Keratinocyte (primary cell): ENCODE measurements around the gene MC1R. TPM values are rescaled to one million over a fixed set of nuclear protein-coding genes. Genes with fewer than 3 reads are reported as not detected.

Source experiments
- DNase-seq: peaks from one replicate; pipeline ENCODE4 v3.0.0-alpha.2; 2011; ENCODE audit warnings: low read depth, missing footprints, low spot score
- FAIRE-seq: peaks from 2 replicates; lab custom pipeline; 2011; peaks lifted over from hg19 to GRCh38; lab: Jason Lieb, UNC
- H2AFZ ChIP-seq: 2 replicates; pipeline ENCODE4 v1.6.0; 2012; ENCODE audit warnings: low read length, control low read depth, inconsistent platforms; ENCODE audit not compliant: control insufficient read depth
- H3K27ac ChIP-seq: 2 replicates; pipeline ENCODE4 v1.5.1; 2011; ENCODE audit warnings: low read length; ENCODE audit not compliant: control insufficient read depth, insufficient read depth
- H3K27me3 ChIP-seq: 3 replicates; pipeline ENCODE4 v1.6.0; 2011; ENCODE audit warnings: low read length; ENCODE audit not compliant: control insufficient read depth, insufficient read depth; ENCODE audit errors: extremely low read depth
- H3K36me3 ChIP-seq, 2 experiments: 2 replicates in 1 of 2; 3 replicates in 1 of 2; pipeline ENCODE4 v1.5.1; 2011; ENCODE audit warnings: low read length in 2 of 2, mild to moderate bottlenecking in 1 of 2; ENCODE audit not compliant: control insufficient read depth in 2 of 2, insufficient read depth in 2 of 2; ENCODE audit errors: extremely low read depth in 1 of 2
- H3K4me1 ChIP-seq: 3 replicates; pipeline ENCODE4 v1.5.1; 2011; ENCODE audit warnings: low read length; ENCODE audit not compliant: control insufficient read depth, insufficient read depth; ENCODE audit errors: extremely low read depth
- H3K4me2 ChIP-seq: 3 replicates; pipeline ENCODE4 v1.6.0; 2011; ENCODE audit warnings: low read depth, low read length; ENCODE audit not compliant: control insufficient read depth, insufficient read depth; ENCODE audit errors: extremely low read depth
- H3K4me3 ChIP-seq, 3 experiments: fragments of 200-600 bp in 1 of 3; sonication (generic) in 1 of 3; 2 replicates in 2 of 3; 3 replicates in 1 of 3; pipeline ENCODE4 v1.5.1; 2011 to 2016; ENCODE audit warnings: low read length in 3 of 3, mild to moderate bottlenecking in 3 of 3, control low read depth in 2 of 3, inconsistent platforms in 1 of 3, low read depth in 1 of 3, mixed read lengths in 1 of 3, mixed run types in 1 of 3, moderate library complexity in 1 of 3; ENCODE audit not compliant: control insufficient read depth in 2 of 3, insufficient read depth in 2 of 3; ENCODE audit errors: extremely low read depth in 1 of 3
- H3K79me2 ChIP-seq: 2 replicates; pipeline ENCODE4 v1.6.0; 2012; ENCODE audit warnings: low read length; ENCODE audit not compliant: control insufficient read depth, insufficient read depth
- H3K9ac ChIP-seq: 3 replicates; pipeline ENCODE4 v1.6.0; 2011; ENCODE audit warnings: low read length; ENCODE audit not compliant: control insufficient read depth, insufficient read depth; ENCODE audit errors: extremely low read depth
- H3K9me1 ChIP-seq: 3 replicates; pipeline ENCODE4 v1.6.0; 2011; ENCODE audit warnings: low read length; ENCODE audit not compliant: control insufficient read depth, insufficient read depth; ENCODE audit errors: extremely low read depth
- H3K9me3 ChIP-seq: 2 replicates; pipeline ENCODE4 v1.5.1; 2012; ENCODE audit warnings: low read depth, low read length; ENCODE audit not compliant: control insufficient read depth
- H4K20me1 ChIP-seq: 3 replicates; pipeline ENCODE4 v1.6.0; 2011; ENCODE audit warnings: low read length; ENCODE audit not compliant: control insufficient read depth, insufficient read depth; ENCODE audit errors: extremely low read depth
- CTCF ChIP-seq, 3 experiments: IDR thresholded peaks in 1 of 3; conservative IDR thresholded peaks in 1 of 3; optimal IDR thresholded peaks in 1 of 3; 2 replicates in 2 of 3; 3 replicates in 1 of 3; pipeline versions ENCODE3 to v1.5.1; 2011; ENCODE audit warnings: low read length in 3 of 3, mild to moderate bottlenecking in 3 of 3, moderate library complexity in 2 of 3, control low read depth in 1 of 3, inconsistent platforms in 1 of 3; ENCODE audit not compliant: insufficient read depth in 2 of 3; ENCODE audit errors: extremely low read depth in 1 of 3
- EZH2 ChIP-seq: IDR thresholded peaks from one replicate; pipeline ENCODE4 v1.6.1; 2012; ENCODE audit warnings: inconsistent platforms, mild to moderate bottlenecking, low read length, moderate library complexity
- dilution Hi-C: fragments of 300-500 bp; cut with MboI; formaldehyde crosslinking; loops from one replicate; pipeline ENCODE4 v1.7.0; 2020; ENCODE audit warnings: low sequenced_read_pairs; ENCODE audit not compliant: extremely low pct_ligation_motif_present
- polyA plus RNA-seq, 5 experiments: library from polyadenylated mRNA; depleted of rRNA in 3 of 5; stranded (reverse) in 3 of 5; stranded (forward) in 1 of 5; unstranded in 1 of 5; fragments of >200 nt; gene quantifications; 1 replicate in 1 of 5; 2 replicates in 3 of 5; 3 replicates in 1 of 5; pipeline versions ENCODE4 v1.2.1 to v1.2.3, GENCODE V29; 2011 to 2012; ENCODE audit warnings: missing spikeins in 2 of 5, low read depth in 1 of 5, low replicate concordance in 1 of 5

MC1R gene
- polyA plus RNA-seq, 1 donor (not counting 4 experiments of a cell fraction or from before 2014, with no cell fraction given) = 1.1 TPM

- no peak for DNase-seq
- Histone ChIP-seq H3K79me2 (no peaks in the 10 kb centered on the region), H3K9me1 (no peaks in the 10 kb centered on the region), H3K36me3 (peaks cover 14 to 18% of the 10 kb centered on the region in 2 experiments), H3K27me3 (no peaks in the 10 kb centered on the region), H3K4me3 (no peak overlapping the region), H3K4me1 (peaks cover 17% of the 10 kb centered on the region), H3K27ac (no peak overlapping the region), H2AFZ (no peak overlapping the region), H3K9ac (no peak overlapping the region), H3K9me3 (no peaks in the 10 kb centered on the region), H3K4me2 (no peak overlapping the region), H4K20me1 (peaks cover 4% of the 10 kb centered on the region)
- TF ChIP-seq CTCF (optimal IDR thresholded peaks at IDR 0.05 in 1 of 3, IDR thresholded peaks at IDR 0.05 in 1 of 3, conservative IDR thresholded peaks at IDR 0.05 in 1 of 3; ENCODE audit: extremely low read depth in 1 of 3, insufficient read depth in 2 of 3, low read length in 3 of 3) = no peak
- TF ChIP-seq EZH2 = no peak
- no peak for FAIRE-seq
- dilution Hi-C loops = no loop called here
Observed at GRCh38 chr16:89915303-89916232, 3.1 kb upstream of the MC1R start.

- peaks cover under 1 to 4% of the 10 kb centered on the region in 2 experiments for H3K36me3 ChIP-seq
- no peaks in the 10 kb centered on the region for H3K9me1 ChIP-seq
- peaks cover 4% of the 10 kb centered on the region for H4K20me1 ChIP-seq
- TF ChIP-seq EZH2 = no peak
- no peak for TF ChIP-seq CTCF (optimal IDR thresholded peaks at IDR 0.05 in 1 of 3, IDR thresholded peaks at IDR 0.05 in 1 of 3, conservative IDR thresholded peaks at IDR 0.05 in 1 of 3; ENCODE audit: extremely low read depth in 1 of 3, insufficient read depth in 2 of 3, low read length in 3 of 3)
- no peaks in the 10 kb centered on the region for H3K27me3 ChIP-seq
- dilution Hi-C loops = no loop called here
- peak overlapping the region; percentile 36 for H3K9ac ChIP-seq
- peak overlapping the region; percentile 54 for H2AFZ ChIP-seq
- DNase-seq (no peak), FAIRE-seq (peak; percentile 82)
- no peaks in the 10 kb centered on the region for H3K79me2 ChIP-seq
- H3K9me3 ChIP-seq = no peaks in the 10 kb centered on the region
- peaks cover 30% of the 10 kb centered on the region for H3K4me1 ChIP-seq
- peak overlapping the region; percentile 17 to 32 (median 29) for H3K4me3 ChIP-seq
- H3K4me2 ChIP-seq = peak overlapping the region; percentile 92
- no peak overlapping the region for H3K27ac ChIP-seq
Observed at GRCh38 chr16:89917773-89918452, 749 bp upstream of the MC1R start.
